Testis (tissue), 3 donors: Measurements from ENCODE around the gene OCIAD1. TPM values are rescaled to one million over a fixed set of nuclear protein-coding genes. Genes with fewer than 3 reads are reported as not detected.
"Not testable (repeated sequence)": the region's sequence is repeated elsewhere in the genome, so short reads cannot be mapped to it uniquely, and the experiment has no call there.

Experiments
- DNase-seq: peaks from one replicate; pipeline ENCODE4 v3.0.0-alpha.2; 2019
- H3K27ac ChIP-seq, 2 donors: fragments of 200-600 bp; sonication (generic); one replicate each; pipeline ENCODE4 v1.5.1; 2019
- H3K27me3 ChIP-seq: fragments of 200-600 bp; sonication (generic); one replicate; pipeline ENCODE4 v1.5.1; 2019
- H3K36me3 ChIP-seq: fragments of 200-600 bp; sonication (generic); one replicate; pipeline ENCODE4 v1.5.1; 2017; ENCODE audit warnings: low read depth; ENCODE audit errors: missing control alignments
- H3K4me1 ChIP-seq: fragments of 200-600 bp; sonication (generic); one replicate; pipeline ENCODE4 v1.5.1; 2019
- H3K4me3 ChIP-seq, 2 donors: fragments of 200-600 bp; sonication (generic); one replicate each; pipeline ENCODE4 v1.5.1; 2017 to 2019
- H3K9me3 ChIP-seq: fragments of 200-600 bp; sonication (generic); one replicate; pipeline ENCODE4 v1.5.1; 2017
- CTCF ChIP-seq, 3 experiments: fragments of 450-650 bp in 2 of 3; fragments of 200-600 bp in 1 of 3; sonication (generic) in 1 of 3; IDR thresholded peaks; one replicate each; pipeline ENCODE4 v1.5.1; 2016 to 2019; ENCODE audit warnings: antibody characterized with exemption in 3 of 3, mild to moderate bottlenecking in 2 of 3, moderate library complexity in 1 of 3
- POLR2A ChIP-seq: fragments of 450-650 bp; IDR thresholded peaks from one replicate; pipeline ENCODE4 v1.6.1; 2017; ENCODE audit warnings: antibody characterized with exemption, mild to moderate bottlenecking, moderate library complexity
- WGBS, 2 donors: methylation state at CpG; one replicate each; pipeline ENCODE4 v1.1.5; 2018; 5-methylcytosine and 5-hydroxymethylcytosine counted together
- intact Hi-C: fragments of 100-400 bp; cut with DNase I; formaldehyde crosslinking; loops from one replicate; pipeline ENCODE4 v1.15.1; 2023; ENCODE audit warnings: low total_unique reads
- polyA plus RNA-seq: library from polyadenylated mRNA; stranded (reverse); fragments of 350-450 nt; fragmentation: Illumina TruSeq; extraction: RNeasy Lipid Tissue Mini Kit (QIAGEN cat#74804); gene quantifications from one replicate; pipeline ENCODE4 v1.2.3, GENCODE V29; 2014; ENCODE audit warnings: low read depth, low replicate concordance; ENCODE audit not compliant: insufficient read depth
- total RNA-seq, 2 donors: library from RNA; depleted of rRNA; stranded (reverse); fragments of >200 nt; gene quantifications; one replicate each; pipeline ENCODE4 v1.2.3, GENCODE V29; 2016

OCIAD1 gene
- total and polyA plus RNA-seq, 3 donors from 2014 or later = 112 to 141 (median 126) TPM

GRCh38 chr4:48832571-48832970 is 1.7 kb downstream of the OCIAD1 start:
- intact Hi-C loops = no loop called here
- no peaks in the 10 kb centered on the region for H3K9me3 ChIP-seq
- peaks cover 12% of the 10 kb centered on the region for H3K4me1 ChIP-seq
- no peak overlapping the region for H3K4me3 ChIP-seq
- H3K27ac ChIP-seq = no peak overlapping the region
- DNase-seq = no peak
- no peaks in the 10 kb centered on the region for H3K36me3 ChIP-seq
- no peaks in the 10 kb centered on the region for H3K27me3 ChIP-seq
- WGBS, 2 donors = 65 to 69% methylated on average over 5 of the region's 5 CpGs
- TF ChIP-seq POLR2A = no peak

DNA sequence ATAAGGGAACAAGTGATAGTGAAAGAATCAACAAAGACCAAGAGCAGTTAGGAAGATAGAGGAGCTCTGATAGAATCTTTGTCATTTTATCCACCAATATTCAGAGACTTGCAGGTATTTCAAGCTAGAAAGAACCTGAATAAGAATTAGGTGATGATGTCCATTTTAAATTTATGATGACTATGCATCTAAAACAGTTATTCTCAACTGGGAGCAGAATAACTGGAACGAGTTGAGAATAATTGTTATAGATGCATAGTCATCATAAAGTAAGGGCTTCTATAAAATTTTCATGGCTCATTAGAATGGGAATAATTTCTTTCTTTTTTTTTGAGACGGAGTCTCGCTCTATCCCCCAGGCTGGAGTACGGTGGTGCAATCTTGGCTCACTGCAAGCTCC is 5.8 kb downstream of the OCIAD1 start:
- TF ChIP-seq POLR2A = no peak
- no peak for TF ChIP-seq CTCF (IDR thresholded peaks at IDR 0.05)
- H3K27me3 ChIP-seq = no peaks in the 10 kb centered on the region
- no peak overlapping the region for H3K4me3 ChIP-seq
- H3K27ac ChIP-seq = no peak overlapping the region
- intact Hi-C loops = no loop called here
- H3K9me3 ChIP-seq = no peaks in the 10 kb centered on the region
- 90 to 96% methylated on average over 4 of the region's 4 CpGs for WGBS, 2 donors
- no peak for DNase-seq
- H3K4me1 ChIP-seq = peaks cover 12% of the 10 kb centered on the region
- no peaks in the 10 kb centered on the region for H3K36me3 ChIP-seq

DNA sequence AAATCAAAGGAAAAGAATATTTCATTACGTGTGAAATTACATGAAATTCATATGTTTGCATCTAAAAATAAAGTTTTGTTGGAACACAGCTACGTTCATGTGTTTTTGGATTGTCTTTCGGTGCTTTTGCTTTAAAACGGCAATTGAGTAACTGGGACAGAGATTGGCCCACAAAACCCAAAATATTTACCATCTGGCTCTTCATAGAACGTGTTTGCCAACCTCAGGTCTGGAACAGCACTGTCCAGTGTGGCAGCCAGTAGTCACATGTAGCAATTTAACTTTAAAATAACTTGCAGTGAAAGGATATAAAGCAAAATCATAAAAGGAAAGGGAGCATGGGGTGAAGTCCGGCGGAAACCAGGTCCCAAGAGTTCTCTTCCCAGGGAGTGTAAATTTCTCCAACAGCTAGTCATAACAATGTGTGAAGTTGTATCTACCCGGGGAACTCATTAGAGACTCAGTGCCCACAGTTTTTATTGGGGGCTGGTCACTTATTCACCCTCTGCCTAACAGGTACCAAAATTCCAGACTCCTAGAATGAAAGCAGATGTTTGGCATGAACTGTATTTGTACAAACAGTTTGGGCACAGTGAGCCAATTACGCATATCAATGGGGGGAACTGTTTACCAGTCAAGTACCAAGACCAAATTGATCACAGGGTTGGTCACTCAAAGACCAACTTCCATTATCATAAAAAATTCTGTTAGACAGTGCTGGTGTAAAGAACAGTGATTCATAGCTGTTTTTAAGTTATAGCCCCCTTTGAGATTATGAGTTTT is 10.3 kb downstream of the OCIAD1 start:
- no peak for DNase-seq
- no peaks in the 10 kb centered on the region for H3K9me3 ChIP-seq
- H3K27ac ChIP-seq = no peak overlapping the region
- WGBS, 2 donors = 87 to 88% methylated on average over 9 of the region's 9 CpGs
- intact Hi-C loops = no loop called here
- TF ChIP-seq CTCF (IDR thresholded peaks at IDR 0.05) = no peak
- TF ChIP-seq POLR2A = no peak
- peaks cover 4% of the 10 kb centered on the region for H3K36me3 ChIP-seq
- H3K27me3 ChIP-seq = no peaks in the 10 kb centered on the region
- no peak overlapping the region for H3K4me3 ChIP-seq
- peaks cover 4% of the 10 kb centered on the region for H3K4me1 ChIP-seq

GRCh38 chr4:48844843-48845242 is 14.0 kb downstream of the OCIAD1 start:
- Histone ChIP-seq H3K4me1 (peaks cover 4% of the 10 kb centered on the region), H3K36me3 (peaks cover 4% of the 10 kb centered on the region), H3K27ac (no peak overlapping the region), H3K27me3 (no peaks in the 10 kb centered on the region), H3K4me3 (no peak overlapping the region), H3K9me3 (no peaks in the 10 kb centered on the region)
- TF ChIP-seq CTCF (IDR thresholded peaks at IDR 0.05) (no peak), POLR2A (no peak)
- DNase-seq = no peak
- WGBS, 2 donors = 79 to 81% methylated on average over 2 of the region's 2 CpGs
- intact Hi-C loops = no loop called here

- H3K27ac ChIP-seq, H3K9me3 ChIP-seq, H3K36me3 ChIP-seq, intact Hi-C loops, H3K4me1 ChIP-seq, H3K4me3 ChIP-seq, H3K27me3 ChIP-seq, DNase-seq: not testable (repeated sequence)
- 91 to 94% methylated on average over 6 of the region's 6 CpGs for WGBS, 2 donors
Observed at GRCh38 chr4:48848799-48849198, 17.9 kb downstream of the OCIAD1 start.

DNA sequence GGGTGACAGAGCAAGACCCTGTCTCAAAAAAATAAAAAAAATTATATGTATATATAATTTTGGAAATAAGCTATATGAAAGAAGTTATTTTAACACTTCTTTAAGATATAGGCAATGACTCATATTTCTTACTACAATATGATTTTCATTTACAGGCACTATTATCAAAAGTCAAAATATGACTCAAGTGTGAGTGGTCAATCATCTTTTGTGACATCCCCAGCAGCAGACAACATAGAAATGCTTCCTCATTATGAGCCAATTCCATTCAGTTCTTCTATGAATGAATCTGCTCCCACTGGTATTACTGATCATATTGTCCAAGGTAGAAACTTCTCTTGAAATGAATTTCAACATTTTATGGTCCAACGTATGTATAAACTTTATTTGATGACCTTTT is 20.8 kb downstream of the OCIAD1 start:
- Histone ChIP-seq H3K4me1 (no peaks in the 10 kb centered on the region), H3K36me3 (no peaks in the 10 kb centered on the region), H3K27ac (no peak overlapping the region), H3K27me3 (no peaks in the 10 kb centered on the region), H3K9me3 (no peaks in the 10 kb centered on the region), H3K4me3 (no peak overlapping the region)
- intact Hi-C loops = no loop called here
- no peak for DNase-seq
- TF ChIP-seq POLR2A = no peak
- no peak for TF ChIP-seq CTCF (IDR thresholded peaks at IDR 0.05)
- 84% methylated on average over 1 of the region's 1 CpG for WGBS, 2 donors
